ENCODE results near the gene HNF4A.

DNA sequence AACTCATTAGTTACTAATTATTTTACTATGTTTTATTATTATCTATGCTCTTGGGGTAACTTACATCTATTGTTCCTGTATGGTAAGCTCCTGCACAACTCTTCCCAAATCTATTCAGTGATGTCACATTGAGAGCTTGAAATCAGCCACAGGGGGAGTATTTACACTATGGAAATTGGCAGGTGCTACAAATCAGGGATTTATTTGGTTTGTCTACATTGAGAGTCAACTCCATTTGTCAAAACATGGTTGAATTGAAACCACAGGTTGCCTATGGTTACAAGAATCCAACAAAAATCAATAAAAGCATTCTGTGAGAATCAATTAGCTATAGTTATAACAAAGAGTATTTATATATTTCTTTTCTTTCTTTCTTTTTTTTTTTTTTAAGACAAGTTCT, 40.6 kb upstream of the HNF4A start:
- TF ChIP-seq, protein P1, sequence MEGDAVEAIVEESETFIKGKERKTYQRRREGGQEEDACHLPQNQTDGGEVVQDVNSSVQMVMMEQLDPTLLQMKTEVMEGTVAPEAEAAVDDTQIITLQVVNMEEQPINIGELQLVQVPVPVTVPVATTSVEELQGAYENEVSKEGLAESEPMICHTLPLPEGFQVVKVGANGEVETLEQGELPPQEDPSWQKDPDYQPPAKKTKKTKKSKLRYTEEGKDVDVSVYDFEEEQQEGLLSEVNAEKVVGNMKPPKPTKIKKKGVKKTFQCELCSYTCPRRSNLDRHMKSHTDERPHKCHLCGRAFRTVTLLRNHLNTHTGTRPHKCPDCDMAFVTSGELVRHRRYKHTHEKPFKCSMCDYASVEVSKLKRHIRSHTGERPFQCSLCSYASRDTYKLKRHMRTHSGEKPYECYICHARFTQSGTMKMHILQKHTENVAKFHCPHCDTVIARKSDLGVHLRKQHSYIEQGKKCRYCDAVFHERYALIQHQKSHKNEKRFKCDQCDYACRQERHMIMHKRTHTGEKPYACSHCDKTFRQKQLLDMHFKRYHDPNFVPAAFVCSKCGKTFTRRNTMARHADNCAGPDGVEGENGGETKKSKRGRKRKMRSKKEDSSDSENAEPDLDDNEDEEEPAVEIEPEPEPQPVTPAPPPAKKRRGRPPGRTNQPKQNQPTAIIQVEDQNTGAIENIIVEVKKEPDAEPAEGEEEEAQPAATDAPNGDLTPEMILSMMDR (IDR thresholded peaks at IDR 0.05): no peak
- TF ChIP-seq POLR2A (IDR thresholded peaks at IDR 0.05): no peak
